ENCODE measurements around the gene LAP3.

DNA sequence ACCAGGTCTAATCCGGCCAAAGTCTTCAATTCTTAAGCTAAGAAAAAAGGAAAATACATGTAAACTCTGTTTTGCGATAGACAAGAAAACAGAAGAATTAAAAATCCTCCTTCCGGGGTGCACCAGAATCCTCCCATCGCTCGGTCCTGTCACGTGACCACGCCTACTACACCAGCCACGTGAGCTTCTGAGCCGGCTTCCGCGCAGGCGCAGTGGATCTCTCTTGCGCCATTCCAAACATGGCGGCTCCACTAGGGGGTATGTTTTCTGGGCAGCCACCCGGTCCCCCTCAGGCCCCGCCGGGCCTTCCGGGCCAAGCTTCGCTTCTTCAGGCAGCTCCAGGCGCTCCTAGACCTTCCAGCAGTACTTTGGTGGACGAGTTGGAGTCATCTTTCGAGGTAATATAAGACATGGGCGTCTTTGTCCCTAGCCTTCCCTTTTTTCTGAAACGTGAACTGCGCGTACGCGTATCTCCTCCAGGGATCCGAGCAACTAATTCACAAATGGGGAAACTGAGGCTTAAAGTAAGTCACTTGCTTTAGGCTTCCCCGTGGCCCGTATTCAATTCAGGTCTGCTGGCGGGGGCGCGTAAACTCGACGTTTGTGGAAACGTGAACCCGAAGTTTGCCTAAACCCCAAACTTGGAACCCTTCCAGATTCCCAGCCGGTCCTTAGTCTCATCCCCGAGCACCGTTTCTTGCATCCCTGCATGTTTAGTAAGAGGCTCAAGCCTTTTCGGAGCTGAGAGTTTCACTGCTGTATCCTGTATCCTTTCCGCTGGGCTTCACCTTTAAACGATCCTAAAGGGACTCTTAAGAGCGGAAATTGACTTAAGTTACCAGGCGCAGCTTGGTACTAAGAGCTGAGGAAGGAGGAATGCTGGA, 37.7 kb downstream of the LAP3 start, which contains the start of gene MED28:
- TF ChIP-seq CTCF (IDR thresholded peaks at IDR 0.05) (peak in 1 of 3 experiments; percentile 27), POLR2AphosphoS5 (IDR thresholded peaks at IDR 0.05) (peak; percentile 97 to 98), EP300 (IDR thresholded peaks at IDR 0.05) (no peak)
